HL-60 (cell line): ENCODE data around the gene SCIMP.
A peak's percentile ranks its signal among the peaks of the same experiment; 100 is the strongest.
"Not testable (repeated sequence)": the region's sequence is repeated elsewhere in the genome, so short reads cannot be mapped to it uniquely, and the experiment has no call there.

ENCODE experiments used
- DNase-seq, 2 experiments: peaks; one replicate each; pipeline ENCODE4 v3.0.0-alpha.2; 2010 to 2020; ENCODE audit warnings: low read depth in 1 of 2, low spot score in 1 of 2
- H3K27ac ChIP-seq: fragments of 250-450 bp; sonication (Bioruptor Pico); replicated peaks from 2 replicates; pipeline ENCODE4 v1.5.1; 2020; ENCODE audit warnings: mild to moderate bottlenecking, moderate library complexity
- H3K27me3 ChIP-seq: fragments of 250-450 bp; sonication (Bioruptor Pico); 2 replicates; pipeline ENCODE4 v1.5.1; 2021; ENCODE audit warnings: mild to moderate bottlenecking, moderate library complexity; ENCODE audit not compliant: insufficient read depth, poor library complexity, severe bottlenecking
- H3K4me3 ChIP-seq: replicated peaks from 2 replicates; pipeline ENCODE4 v1.5.1; 2011; ENCODE audit warnings: mild to moderate bottlenecking, control low read depth, low read length; ENCODE audit not compliant: insufficient read depth
- GABPA ChIP-seq: IDR thresholded peaks from 2 replicates; pipeline ENCODE4 v1.6.1; 2012; ENCODE audit warnings: low read depth
- POLR2AphosphoS5 ChIP-seq: IDR thresholded peaks from 2 replicates; pipeline ENCODE4 v1.6.1; 2012; ENCODE audit warnings: low read depth
- SPI1 ChIP-seq: IDR thresholded peaks from 2 replicates; pipeline ENCODE4 v1.6.1; 2012; ENCODE audit warnings: low read depth, mild to moderate bottlenecking, borderline replicate concordance
- TF ChIP-seq, protein P1 (sequence below): IDR thresholded peaks from one replicate; pipeline ENCODE4 v1.5.1; 2011; ENCODE audit warnings: low read length, control low read depth, inconsistent platforms; ENCODE audit not compliant: insufficient read depth
- TF ChIP-seq, protein P2 (sequence below): IDR thresholded peaks from 2 replicates; pipeline ENCODE4 v1.6.1; 2012; ENCODE audit warnings: low read depth; ENCODE audit not compliant: insufficient replicate concordance

Gene SCIMP

DNA sequence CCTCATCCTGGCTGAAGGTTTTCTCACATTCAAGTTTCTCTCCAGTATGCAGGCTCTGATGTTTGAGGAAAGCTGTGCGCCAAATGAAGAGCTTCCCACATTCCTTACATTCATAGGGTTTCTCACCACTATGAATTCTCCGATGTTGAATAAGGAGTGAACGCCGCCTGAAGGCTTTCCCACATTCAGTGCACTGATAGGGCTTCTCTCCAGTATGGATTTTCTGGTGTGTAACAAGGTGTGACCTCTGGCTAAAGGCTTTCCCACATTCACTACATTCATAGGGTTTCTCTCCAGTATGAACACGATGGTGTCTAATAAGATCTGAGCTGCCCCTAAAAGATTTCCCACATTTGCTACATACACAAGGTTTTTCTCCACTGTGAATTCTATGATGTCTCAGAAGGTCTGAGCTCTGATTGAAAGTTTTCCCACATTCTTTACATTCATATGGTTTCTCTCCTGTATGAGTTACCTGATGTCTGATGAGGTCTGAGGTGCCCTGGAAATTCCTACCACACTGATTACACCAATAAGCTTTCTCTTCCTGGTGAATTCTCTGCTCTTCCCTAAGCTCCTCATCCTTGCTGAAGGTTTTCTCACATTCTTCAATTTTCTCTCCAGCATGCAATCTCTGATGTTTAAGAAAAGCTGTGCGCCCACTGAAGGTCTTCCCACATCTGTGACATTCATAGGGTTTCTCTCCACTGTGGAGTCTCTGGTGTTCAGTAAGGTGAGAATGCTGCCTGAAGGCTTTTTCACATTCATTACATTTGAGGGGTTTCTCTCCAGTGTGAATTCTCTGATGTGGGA, 51.9 kb downstream of the SCIMP start:
- TF ChIP-seq POLR2AphosphoS5 (no peak), SPI1 (no peak), GABPA (no peak)
- TF ChIP-seq, protein P1, sequence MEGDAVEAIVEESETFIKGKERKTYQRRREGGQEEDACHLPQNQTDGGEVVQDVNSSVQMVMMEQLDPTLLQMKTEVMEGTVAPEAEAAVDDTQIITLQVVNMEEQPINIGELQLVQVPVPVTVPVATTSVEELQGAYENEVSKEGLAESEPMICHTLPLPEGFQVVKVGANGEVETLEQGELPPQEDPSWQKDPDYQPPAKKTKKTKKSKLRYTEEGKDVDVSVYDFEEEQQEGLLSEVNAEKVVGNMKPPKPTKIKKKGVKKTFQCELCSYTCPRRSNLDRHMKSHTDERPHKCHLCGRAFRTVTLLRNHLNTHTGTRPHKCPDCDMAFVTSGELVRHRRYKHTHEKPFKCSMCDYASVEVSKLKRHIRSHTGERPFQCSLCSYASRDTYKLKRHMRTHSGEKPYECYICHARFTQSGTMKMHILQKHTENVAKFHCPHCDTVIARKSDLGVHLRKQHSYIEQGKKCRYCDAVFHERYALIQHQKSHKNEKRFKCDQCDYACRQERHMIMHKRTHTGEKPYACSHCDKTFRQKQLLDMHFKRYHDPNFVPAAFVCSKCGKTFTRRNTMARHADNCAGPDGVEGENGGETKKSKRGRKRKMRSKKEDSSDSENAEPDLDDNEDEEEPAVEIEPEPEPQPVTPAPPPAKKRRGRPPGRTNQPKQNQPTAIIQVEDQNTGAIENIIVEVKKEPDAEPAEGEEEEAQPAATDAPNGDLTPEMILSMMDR: no peak
- TF ChIP-seq, protein P2, sequence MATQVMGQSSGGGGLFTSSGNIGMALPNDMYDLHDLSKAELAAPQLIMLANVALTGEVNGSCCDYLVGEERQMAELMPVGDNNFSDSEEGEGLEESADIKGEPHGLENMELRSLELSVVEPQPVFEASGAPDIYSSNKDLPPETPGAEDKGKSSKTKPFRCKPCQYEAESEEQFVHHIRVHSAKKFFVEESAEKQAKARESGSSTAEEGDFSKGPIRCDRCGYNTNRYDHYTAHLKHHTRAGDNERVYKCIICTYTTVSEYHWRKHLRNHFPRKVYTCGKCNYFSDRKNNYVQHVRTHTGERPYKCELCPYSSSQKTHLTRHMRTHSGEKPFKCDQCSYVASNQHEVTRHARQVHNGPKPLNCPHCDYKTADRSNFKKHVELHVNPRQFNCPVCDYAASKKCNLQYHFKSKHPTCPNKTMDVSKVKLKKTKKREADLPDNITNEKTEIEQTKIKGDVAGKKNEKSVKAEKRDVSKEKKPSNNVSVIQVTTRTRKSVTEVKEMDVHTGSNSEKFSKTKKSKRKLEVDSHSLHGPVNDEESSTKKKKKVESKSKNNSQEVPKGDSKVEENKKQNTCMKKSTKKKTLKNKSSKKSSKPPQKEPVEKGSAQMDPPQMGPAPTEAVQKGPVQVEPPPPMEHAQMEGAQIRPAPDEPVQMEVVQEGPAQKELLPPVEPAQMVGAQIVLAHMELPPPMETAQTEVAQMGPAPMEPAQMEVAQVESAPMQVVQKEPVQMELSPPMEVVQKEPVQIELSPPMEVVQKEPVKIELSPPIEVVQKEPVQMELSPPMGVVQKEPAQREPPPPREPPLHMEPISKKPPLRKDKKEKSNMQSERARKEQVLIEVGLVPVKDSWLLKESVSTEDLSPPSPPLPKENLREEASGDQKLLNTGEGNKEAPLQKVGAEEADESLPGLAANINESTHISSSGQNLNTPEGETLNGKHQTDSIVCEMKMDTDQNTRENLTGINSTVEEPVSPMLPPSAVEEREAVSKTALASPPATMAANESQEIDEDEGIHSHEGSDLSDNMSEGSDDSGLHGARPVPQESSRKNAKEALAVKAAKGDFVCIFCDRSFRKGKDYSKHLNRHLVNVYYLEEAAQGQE: no peak
- Histone ChIP-seq H3K27ac (no peak overlapping the region), H3K27me3 (no peaks in the 10 kb centered on the region), H3K4me3 (no peak overlapping the region)
- DNase-seq: no peak

DNA sequence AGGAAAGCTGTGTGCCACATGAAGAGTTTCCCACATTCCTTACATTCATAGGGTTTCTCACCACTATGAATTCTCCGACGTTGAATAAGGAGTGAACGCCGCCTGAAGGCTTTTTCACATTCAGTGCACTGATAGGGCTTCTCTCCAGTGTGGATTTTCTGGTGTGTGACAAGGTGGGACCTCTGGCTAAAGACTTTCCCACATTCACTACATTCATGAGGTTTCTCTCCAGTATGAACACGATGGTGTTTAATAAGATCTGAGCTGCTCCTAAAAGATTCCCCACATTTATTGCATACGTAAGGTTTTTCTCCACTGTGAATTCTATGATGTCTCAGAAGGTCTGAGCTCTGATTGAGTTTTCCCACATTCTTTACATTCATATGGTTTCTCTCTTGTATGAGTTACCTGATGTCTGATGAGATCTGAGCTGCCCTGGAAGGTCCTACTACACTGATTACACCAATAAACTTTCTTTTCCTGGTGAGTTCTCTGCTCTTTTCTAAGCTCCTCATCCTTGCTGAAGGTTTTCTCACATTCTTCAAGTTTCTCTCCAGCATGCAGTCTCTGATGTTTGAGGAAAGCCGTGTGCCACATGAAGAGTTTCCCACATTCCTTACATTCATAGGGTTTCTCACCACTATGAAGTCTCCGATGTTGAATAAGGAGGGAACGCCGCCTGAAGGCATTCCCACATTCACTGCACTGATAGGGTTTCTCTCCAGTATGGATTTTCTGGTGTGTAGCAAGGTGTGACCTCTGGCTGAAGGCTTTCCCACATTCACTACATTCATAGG, 53.0 kb downstream of the SCIMP start:
- no peak for TF ChIP-seq GABPA
- TF ChIP-seq, protein P1: no peak
- TF ChIP-seq SPI1: no peak
- TF ChIP-seq POLR2AphosphoS5: no peak
- TF ChIP-seq, protein P2: no peak
- no peak for DNase-seq
- Histone ChIP-seq H3K27me3 (no peaks in the 10 kb centered on the region), H3K4me3 (no peak overlapping the region), H3K27ac (no peak overlapping the region)

DNA sequence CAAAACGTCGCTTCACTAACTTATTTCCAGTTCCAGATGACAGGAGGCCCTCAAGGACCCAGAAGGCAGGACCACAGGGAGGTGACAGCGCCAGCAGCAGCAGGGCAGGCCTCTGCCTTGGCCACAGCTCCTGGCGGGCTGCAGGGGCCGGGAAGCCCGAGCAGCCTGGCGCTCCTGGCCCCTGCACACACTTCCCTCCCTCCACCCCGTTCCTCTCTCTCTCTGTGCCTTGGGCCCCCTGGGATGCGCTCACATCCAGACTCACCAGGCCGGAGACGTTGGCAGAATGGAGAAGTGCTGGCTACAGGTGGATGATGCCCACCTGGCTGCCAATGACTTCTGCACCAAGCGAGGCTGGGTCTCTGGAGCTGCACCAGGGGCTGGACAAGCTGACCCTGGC, 55.7 kb downstream of the SCIMP start:
- Histone ChIP-seq H3K27me3 (no peaks in the 10 kb centered on the region), H3K4me3 (no peak overlapping the region), H3K27ac (no peak overlapping the region)
- no peak for DNase-seq
- TF ChIP-seq, protein P2: no peak
- TF ChIP-seq SPI1 (no peak), GABPA (no peak), POLR2AphosphoS5 (no peak)
- TF ChIP-seq, protein P1: no peak

DNA sequence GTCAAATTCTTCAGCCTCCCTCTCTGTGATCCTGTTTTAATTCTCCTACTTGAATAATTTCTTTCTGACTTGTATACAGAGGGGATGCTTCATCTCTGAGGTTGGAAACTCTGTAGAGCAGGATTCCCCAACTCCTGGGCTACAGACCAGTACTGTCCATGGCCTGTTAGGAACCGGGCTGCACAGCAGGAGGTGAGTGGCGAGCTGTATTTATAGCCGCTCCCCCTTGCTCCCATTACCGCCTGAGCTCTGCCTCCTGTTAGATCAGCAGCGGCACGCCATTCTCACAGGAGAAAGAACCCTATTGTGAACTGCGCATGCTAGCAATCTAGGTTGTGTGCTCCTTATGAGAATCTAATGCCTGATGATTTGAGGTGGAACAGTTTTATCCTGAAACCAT, 59.6 kb downstream of the SCIMP start:
- H3K4me3 ChIP-seq, H3K27me3 ChIP-seq, DNase-seq, H3K27ac ChIP-seq: not testable (repeated sequence)

DNA sequence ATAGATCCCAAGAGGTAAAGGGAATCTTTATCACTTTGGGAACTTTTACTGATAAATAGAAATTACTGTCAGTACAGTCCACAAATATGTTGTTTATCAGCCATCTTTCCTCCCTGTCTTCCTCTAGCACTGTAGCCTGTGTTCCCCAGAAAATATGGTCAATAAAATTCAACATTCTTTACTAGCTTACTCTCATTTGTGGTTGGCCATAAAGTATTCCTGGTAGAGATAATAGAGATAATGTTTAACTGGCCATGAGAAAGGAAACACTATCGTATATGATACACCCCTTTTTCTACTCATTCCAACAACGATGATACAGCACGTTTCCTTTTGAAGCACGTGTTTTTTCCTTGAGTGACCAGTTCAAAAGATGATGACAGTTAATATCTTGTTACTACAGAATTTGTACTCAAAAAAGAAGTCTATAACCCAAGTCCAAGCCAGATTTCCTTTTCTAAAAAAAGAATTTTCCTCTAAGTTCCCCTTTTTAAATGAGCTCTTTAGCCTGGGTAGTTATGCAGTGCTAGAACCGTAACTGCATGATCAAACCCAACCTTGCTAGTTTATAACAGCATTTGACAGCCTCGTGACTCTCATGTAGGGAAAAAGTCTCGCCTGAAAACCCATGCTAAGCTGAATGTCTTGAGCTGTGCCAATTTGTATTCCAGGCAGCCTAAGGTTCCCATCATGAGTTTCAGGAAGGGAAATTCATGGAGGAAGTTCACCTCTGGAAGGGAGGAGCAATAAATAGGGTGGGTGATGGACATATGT, 68.7 kb downstream of the SCIMP start:
- H3K4me3 ChIP-seq, H3K27ac ChIP-seq, H3K27me3 ChIP-seq: not testable (repeated sequence)
- peak in 1 of 2 experiments; percentile 1 for DNase-seq
